ENCODE results near the gene NMD3.

NMD3 gene

GRCh38 chr3:161289174-161289573, 68.1 kb downstream of the NMD3 start:
- DNase-seq: no peak

DNA sequence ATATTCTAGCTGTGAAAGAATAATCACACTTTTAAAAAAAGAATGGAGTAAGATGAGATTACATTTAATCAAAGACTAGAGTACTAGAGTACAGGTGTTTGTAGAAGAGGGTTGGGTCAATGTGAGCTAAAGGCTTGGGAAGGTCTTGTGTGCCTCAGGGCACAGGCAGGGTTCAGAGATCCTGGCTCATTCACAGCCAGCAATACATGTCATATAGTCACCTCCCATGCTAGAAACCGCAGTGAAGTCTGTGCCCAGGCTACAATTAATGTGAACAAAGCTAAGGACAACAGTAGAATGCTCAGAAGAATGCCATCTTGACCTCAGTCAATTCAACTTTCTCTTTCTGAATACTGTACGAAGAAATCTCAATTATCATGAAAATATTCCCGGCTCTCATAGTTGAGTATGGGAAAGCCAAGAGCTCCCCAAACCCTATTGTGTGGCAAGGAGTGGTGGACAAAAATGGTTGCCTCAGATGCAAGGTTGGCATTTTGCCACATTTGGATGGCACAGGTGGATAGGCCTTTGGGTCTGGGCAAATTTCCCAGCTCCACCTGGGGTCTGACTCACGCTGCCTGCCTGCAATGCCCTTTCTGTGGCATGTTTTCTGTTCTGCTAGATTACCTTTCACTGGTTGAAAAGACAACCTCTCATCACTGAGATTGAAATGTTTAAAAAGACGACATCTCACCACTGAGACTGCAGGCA, 70.2 kb downstream of the NMD3 start:
- DNase-seq: peak; percentile 91

GRCh38 chr3:161293381-161293780, 72.3 kb downstream of the NMD3 start:
- DNase-seq: no peak

GRCh38 chr3:161295325-161295724, 74.2 kb downstream of the NMD3 start:
- DNase-seq: no peak

DNA sequence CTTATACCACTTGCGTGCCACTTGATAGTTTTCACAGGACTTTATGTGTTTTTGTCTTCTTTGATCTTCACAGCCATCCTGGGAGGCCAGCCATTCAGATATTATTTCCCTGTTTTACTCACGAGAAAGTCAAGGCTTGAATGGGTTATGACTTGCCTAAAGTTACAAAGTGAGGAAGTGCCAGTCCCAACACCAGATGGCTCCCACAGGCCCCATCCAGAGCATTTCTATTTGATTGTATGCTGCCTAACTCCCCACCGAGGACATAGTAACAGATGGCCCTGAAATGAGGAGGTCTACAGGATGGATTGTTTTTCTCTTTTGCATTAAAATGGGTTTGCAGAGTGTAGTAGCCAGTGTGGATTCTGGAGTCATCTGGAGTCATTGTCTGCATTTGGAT, 75.7 kb downstream of the NMD3 start:
- DNase-seq: no peak

Measured in NCI-H1105 (cell line).